ENCODE results near the gene NPSR1.

- TF ChIP-seq POLR2A (IDR thresholded peaks at IDR 0.05): no peak
- TF ChIP-seq, protein P1, sequence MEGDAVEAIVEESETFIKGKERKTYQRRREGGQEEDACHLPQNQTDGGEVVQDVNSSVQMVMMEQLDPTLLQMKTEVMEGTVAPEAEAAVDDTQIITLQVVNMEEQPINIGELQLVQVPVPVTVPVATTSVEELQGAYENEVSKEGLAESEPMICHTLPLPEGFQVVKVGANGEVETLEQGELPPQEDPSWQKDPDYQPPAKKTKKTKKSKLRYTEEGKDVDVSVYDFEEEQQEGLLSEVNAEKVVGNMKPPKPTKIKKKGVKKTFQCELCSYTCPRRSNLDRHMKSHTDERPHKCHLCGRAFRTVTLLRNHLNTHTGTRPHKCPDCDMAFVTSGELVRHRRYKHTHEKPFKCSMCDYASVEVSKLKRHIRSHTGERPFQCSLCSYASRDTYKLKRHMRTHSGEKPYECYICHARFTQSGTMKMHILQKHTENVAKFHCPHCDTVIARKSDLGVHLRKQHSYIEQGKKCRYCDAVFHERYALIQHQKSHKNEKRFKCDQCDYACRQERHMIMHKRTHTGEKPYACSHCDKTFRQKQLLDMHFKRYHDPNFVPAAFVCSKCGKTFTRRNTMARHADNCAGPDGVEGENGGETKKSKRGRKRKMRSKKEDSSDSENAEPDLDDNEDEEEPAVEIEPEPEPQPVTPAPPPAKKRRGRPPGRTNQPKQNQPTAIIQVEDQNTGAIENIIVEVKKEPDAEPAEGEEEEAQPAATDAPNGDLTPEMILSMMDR (IDR thresholded peaks at IDR 0.05 in 4 of 5, conservative IDR thresholded peaks at IDR 0.05 in 1 of 5): no peak
Measured at GRCh38 chr7:34723866-34724490, 66.0 kb downstream of the NPSR1 start.
